GM12874 (cell line): ENCODE measurements around the gene E2F1.

ENCODE experiments used
- CTCF ChIP-seq: IDR thresholded peaks from 2 replicates; pipeline ENCODE4 v1.5.1; 2011; ENCODE audit warnings: low read depth, mild to moderate bottlenecking, control low read depth, low read length, moderate library complexity; ENCODE audit not compliant: insufficient read depth

Gene E2F1

GRCh38 chr20:33647603-33648395 lies 38.4 kb downstream of the E2F1 start:
- no peak for TF ChIP-seq CTCF

GRCh38 chr20:33646191-33646590 lies 40.0 kb downstream of the E2F1 start:
- no peak for TF ChIP-seq CTCF

- no peak for TF ChIP-seq CTCF
Observed at GRCh38 chr20:33645396-33645795, 40.8 kb downstream of the E2F1 start.

GRCh38 chr20:33645072-33645358 lies 41.2 kb downstream of the E2F1 start:
- TF ChIP-seq CTCF = no peak

- TF ChIP-seq CTCF = no peak
Observed at GRCh38 chr20:33644313-33645071, 41.7 kb downstream of the E2F1 start.

- TF ChIP-seq CTCF = no peak
Observed at GRCh38 chr20:33640287-33640686, 45.9 kb downstream of the E2F1 start.

- TF ChIP-seq CTCF = no peak
Observed at GRCh38 chr20:33636776-33637175, 49.4 kb downstream of the E2F1 start.
